ENCODE data around the gene DEFB124.
"Not testable (repeated sequence)": the region's sequence is repeated elsewhere in the genome, so short reads cannot be mapped to it uniquely, and the experiment has no call there.

DEFB124 gene, protein sequence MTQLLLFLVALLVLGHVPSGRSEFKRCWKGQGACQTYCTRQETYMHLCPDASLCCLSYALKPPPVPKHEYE

GRCh38 chr20:31474758-31475427 is at the start of gene DEFB124, which contains the start of gene REM1:
TSS of gene DEFB124 (minus strand) at chr20:31475127. CDS start at chr20:31473013, 2,114 bp downstream.
TSS of gene REM1 (plus strand) at chr20:31475288. CDS start at chr20:31476446, 1,158 bp downstream.
- no peak for DNase-seq (ENCODE audit: low read depth in 1 of 2, low spot score in 1 of 2)

- DNase-seq (ENCODE audit: low read depth in 1 of 2, low spot score in 1 of 2), result no peak
These were observed 48.7 kb upstream of the DEFB124 start for GRCh38 chr20:31523361-31524283.

- DNase-seq (ENCODE audit: low read depth in 1 of 2, low spot score in 1 of 2), result no peak
These were observed 47.8 kb upstream of the DEFB124 start for GRCh38 chr20:31522731-31523130.

- not testable (repeated sequence) for DNase-seq (ENCODE audit: low read depth in 1 of 2, low spot score in 1 of 2)
These were observed 46.3 kb upstream of the DEFB124 start for GRCh38 chr20:31521267-31521666.

GRCh38 chr20:31517373-31517772 is 42.4 kb upstream of the DEFB124 start:
- DNase-seq (ENCODE audit: low read depth in 1 of 2, low spot score in 1 of 2), result no peak

GRCh38 chr20:31516651-31517050 is 41.7 kb upstream of the DEFB124 start:
- DNase-seq (ENCODE audit: low read depth in 1 of 2, low spot score in 1 of 2), result no peak

GRCh38 chr20:31516166-31516565 is 41.2 kb upstream of the DEFB124 start:
- no peak for DNase-seq (ENCODE audit: low read depth in 1 of 2, low spot score in 1 of 2)

- no peak for DNase-seq (ENCODE audit: low read depth in 1 of 2, low spot score in 1 of 2)
These were observed 40.8 kb upstream of the DEFB124 start for GRCh38 chr20:31515775-31516107.

DNA sequence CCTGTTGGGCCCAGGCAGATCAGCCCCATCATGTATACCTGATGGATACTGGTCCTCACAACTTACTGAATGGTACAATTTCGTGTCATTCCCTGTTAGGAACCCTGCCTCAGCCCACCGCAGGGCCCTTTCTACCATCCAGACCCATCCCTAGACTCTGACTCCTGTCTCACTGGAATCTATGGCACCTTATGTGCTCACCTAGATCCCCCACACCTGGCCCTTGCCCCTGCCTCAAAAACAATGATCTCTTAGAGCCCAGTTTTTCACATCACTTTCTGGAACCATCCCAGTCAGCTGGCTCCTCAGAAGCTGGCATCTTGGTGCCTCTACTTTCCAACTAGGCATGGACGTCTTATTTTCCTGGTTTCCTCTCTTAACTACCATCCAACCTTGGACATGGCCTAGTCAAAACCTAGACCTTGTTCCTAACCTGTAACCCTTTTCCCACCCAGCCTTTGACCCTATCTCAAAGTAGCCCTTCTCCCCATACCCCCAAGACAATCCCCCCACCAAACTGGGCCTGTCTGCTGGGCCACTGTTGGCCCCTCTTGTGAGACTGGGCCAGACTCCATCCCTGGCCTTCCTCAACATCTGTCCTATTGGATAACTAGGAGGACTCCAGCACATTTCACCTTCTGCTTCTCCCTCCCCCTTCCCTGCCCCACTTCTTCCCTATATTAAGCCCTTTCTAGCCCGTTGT is 40.3 kb upstream of the DEFB124 start:
- DNase-seq (ENCODE audit: low read depth in 1 of 2, low spot score in 1 of 2), result no peak

GRCh38 chr20:31514154-31515071 is 39.5 kb upstream of the DEFB124 start, which contains the start of gene HM13:
TSS of gene HM13 (plus strand) at chr20:31514442. CDS start at chr20:31514552, 110 bp downstream.
- DNase-seq (ENCODE audit: low read depth in 1 of 2, low spot score in 1 of 2), result peak; percentile 79

- DNase-seq (ENCODE audit: low read depth in 1 of 2, low spot score in 1 of 2), result no peak
These were observed 33.8 kb upstream of the DEFB124 start for GRCh38 chr20:31508517-31509244.

- DNase-seq (ENCODE audit: low read depth in 1 of 2, low spot score in 1 of 2), result no peak
These were observed 31.0 kb upstream of the DEFB124 start for GRCh38 chr20:31505903-31506302.

DNA sequence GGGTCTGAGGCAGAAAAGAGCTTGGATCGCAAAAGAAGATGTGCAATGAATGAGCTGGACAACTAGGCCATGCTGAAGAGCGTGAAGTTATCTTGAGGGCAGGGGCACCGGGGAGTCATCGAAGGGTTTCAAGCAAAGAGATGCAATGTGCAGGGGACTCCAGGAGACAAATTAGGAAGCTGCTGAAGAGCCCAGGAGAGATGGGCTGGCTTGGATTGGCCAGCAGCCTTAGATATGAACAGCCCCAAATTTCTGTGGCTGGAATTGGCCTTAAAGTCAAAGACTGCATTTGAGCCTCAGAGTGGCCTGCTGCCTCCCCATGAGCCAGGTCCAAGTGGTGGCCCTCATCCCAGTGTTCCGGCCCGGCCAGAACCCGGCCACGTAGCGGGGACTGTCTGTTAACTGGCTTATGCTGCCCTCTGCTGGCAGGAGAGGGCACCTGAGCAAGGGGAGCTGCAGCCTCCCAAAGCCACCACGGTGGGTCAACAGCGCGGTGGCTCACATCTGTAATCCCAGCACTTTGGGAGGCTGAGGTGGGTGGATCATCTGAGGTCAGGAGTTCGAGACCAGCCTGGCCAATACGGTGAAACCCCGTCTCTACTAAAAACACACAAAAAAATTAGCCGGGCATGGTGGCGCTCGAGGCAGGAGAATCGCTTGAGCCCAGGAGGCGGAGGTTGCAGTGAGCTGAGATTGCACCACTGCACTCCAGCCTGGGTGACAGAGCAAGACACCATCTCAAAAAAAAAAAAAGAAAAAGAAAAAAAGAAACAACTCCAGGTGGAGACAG is 28.2 kb upstream of the DEFB124 start:
- DNase-seq (ENCODE audit: low read depth in 1 of 2, low spot score in 1 of 2), result peak; percentile 59 to 74

GRCh38 chr20:31500527-31500926 is 25.6 kb upstream of the DEFB124 start:
- DNase-seq (ENCODE audit: low read depth in 1 of 2, low spot score in 1 of 2), result no peak

DNA sequence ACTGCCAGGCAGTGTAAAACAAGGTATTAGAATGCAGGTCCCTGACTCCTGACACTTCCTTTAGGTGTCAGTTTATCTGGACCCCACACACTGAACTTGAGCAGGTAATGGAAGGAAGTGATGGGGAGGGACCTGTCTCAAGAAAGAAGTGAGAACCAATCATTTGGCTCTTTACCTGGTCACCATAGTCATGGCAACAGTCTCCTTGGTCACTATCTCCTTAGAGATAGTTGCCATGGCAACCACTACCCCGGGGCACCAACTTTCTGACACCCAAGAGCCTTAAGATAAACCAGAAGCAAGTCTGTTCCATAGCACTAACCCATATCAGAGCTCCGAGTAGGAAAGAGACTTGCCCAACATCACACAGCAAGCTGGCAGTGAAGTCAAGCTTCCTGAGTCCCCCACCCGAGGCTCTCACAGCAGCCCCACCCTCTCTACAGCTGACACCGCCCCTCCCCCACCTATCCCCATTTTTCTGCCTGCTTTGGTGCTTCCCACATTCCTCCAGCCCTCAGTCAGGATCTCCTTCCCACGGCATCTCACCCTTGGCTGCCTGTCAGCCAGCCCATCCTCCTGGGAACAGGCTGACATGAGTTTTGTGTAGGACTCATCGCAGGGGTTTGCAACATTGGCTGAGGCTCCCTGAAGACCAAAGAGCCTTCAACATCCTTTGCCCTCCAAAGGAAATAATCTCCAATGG is 23.1 kb upstream of the DEFB124 start:
- DNase-seq (ENCODE audit: low read depth in 1 of 2, low spot score in 1 of 2), result no peak

- DNase-seq (ENCODE audit: low read depth in 1 of 2, low spot score in 1 of 2), result no peak
These were observed 21.9 kb upstream of the DEFB124 start for GRCh38 chr20:31496761-31497295.

GRCh38 chr20:31494131-31494530 is 19.2 kb upstream of the DEFB124 start:
- no peak for DNase-seq (ENCODE audit: low read depth in 1 of 2, low spot score in 1 of 2)

- no peak for DNase-seq (ENCODE audit: low read depth in 1 of 2, low spot score in 1 of 2)
These were observed 15.8 kb upstream of the DEFB124 start for GRCh38 chr20:31490752-31491151.

Measured in activated CD4-positive, alpha-beta T cell treated with anti-CD3 and anti-CD28 coated beads, Interleukin-2, amount 50 U/mL, for 24 hours (primary cell).